Transverse colon (tissue), 4 donors: ENCODE data around the gene AOAH. TPM values are rescaled to one million over a fixed set of nuclear protein-coding genes. Genes with fewer than 3 reads are reported as not detected.

Experiments used
- DNase-seq: peaks from one replicate; pipeline ENCODE4 v3.0.0-alpha.2; 2019
- H3K27ac ChIP-seq, 4 donors: fragments of 200-600 bp; sonication (generic); 2 replicates each; pipeline ENCODE4 v1.5.1; 2016 to 2018; ENCODE audit warnings: inconsistent platforms in 4 of 4
- H3K27me3 ChIP-seq: fragments of 200-600 bp; sonication (generic); 2 replicates; pipeline ENCODE4 v1.5.1; 2017; ENCODE audit warnings: inconsistent platforms
- H3K36me3 ChIP-seq, 4 donors: fragments of 200-600 bp; sonication (generic); 2 replicates each; pipeline ENCODE4 v1.5.1; 2017 to 2019; ENCODE audit warnings: inconsistent platforms in 4 of 4
- H3K4me1 ChIP-seq, 4 donors: fragments of 200-600 bp; sonication (generic); 2 replicates each; pipeline ENCODE4 v1.5.1; 2017 to 2020; ENCODE audit warnings: inconsistent platforms in 4 of 4
- H3K4me3 ChIP-seq, 4 donors: fragments of 200-600 bp; sonication (generic); 1 replicate in 1 of 4; 2 replicates in 3 of 4; pipeline versions ENCODE4 v1.5.1 to v1.6.1; 2017 to 2019; ENCODE audit warnings: inconsistent platforms in 4 of 4
- H3K9me3 ChIP-seq, 2 donors: fragments of 200-600 bp; sonication (generic); 2 replicates each; pipeline ENCODE4 v1.5.1; 2017 to 2019; ENCODE audit warnings: inconsistent platforms in 2 of 2
- CTCF ChIP-seq, 5 experiments: fragments of 200-600 bp in 3 of 5; fragments of 450-650 bp in 2 of 5; sonication (generic) in 3 of 5; IDR thresholded peaks; 1 replicate in 2 of 5; 2 replicates in 3 of 5; pipeline ENCODE4 v1.5.1; 2016 to 2017; ENCODE audit warnings: antibody characterized with exemption in 5 of 5, inconsistent platforms in 3 of 5, mild to moderate bottlenecking in 2 of 5, moderate library complexity in 1 of 5
- EP300 ChIP-seq: sonication (generic); formaldehyde crosslinking; IDR thresholded peaks from one replicate; pipeline ENCODE4 v1.6.1; 2017; ENCODE audit warnings: antibody characterized with exemption, low read depth
- POLR2A ChIP-seq: fragments of 450-650 bp; IDR thresholded peaks from one replicate; pipeline ENCODE4 v1.6.1; 2016; ENCODE audit warnings: antibody characterized with exemption, mild to moderate bottlenecking, moderate library complexity
- POLR2AphosphoS5 ChIP-seq, 3 donors: sonication (generic); formaldehyde crosslinking; IDR thresholded peaks; one replicate each; pipeline ENCODE4 v1.6.1; 2016; ENCODE audit warnings: antibody characterized with exemption in 3 of 3
- WGBS, 2 donors: methylation state at CpG; one replicate each; pipeline ENCODE4 v1.1.5; 2018; ENCODE audit warnings: low coverage in 1 of 2; 5-methylcytosine and 5-hydroxymethylcytosine counted together
- in situ Hi-C, 4 donors: fragments of 200-750 bp; cut with MboI; loops; one replicate each; pipeline versions ENCODE4 v1.15.0 to v1.15.1; 2017; ENCODE audit warnings: low sequenced_read_pairs in 3 of 4, low pct_ligation_motif_present in 1 of 4, low pct_unique_long_range_greater_than_20kb in 1 of 4
- intact Hi-C: fragments of 100-400 bp; cut with DNase I; formaldehyde crosslinking; loops from one replicate; pipeline ENCODE4 v1.15.1; 2023; ENCODE audit warnings: low total_unique reads
- total RNA-seq, 4 donors: library from RNA; depleted of rRNA; stranded (reverse); fragments of >200 nt; gene quantifications; one replicate each; pipeline ENCODE4 v1.1.0, GENCODE V29; 2016

The AOAH gene
- total RNA-seq: 100 to 1,000 TPM in 2 of 4 donors, 10 to 100 TPM in 2; 82.8 to 139 (median 102) TPM

- intact Hi-C loops (no loop called here), in situ Hi-C loops (no loop called here)
- DNase-seq: peak; percentile 68
- Histone ChIP-seq H3K4me1 (no peaks in the 10 kb centered on the region), H3K27me3 (no peaks in the 10 kb centered on the region), H3K36me3 (no peaks in the 10 kb centered on the region), H3K4me3 (peak within 1 kb of the TSS in 2 of 4 donors; percentile 4 to 26), H3K27ac (peak within 1 kb of the TSS; percentile 22 to 59 (median 42)), H3K9me3 (no peaks in the 10 kb centered on the region)
- 68 to 75% methylated on average over 9 to 14 of the region's 14 CpGs for WGBS, 2 donors
- peak; percentile 12 to 80 (median 62) for TF ChIP-seq POLR2AphosphoS5 (IDR thresholded peaks at IDR 0.05)
- peak; percentile 62 for TF ChIP-seq POLR2A
- no peak for TF ChIP-seq EP300
- no peak for TF ChIP-seq CTCF (IDR thresholded peaks at IDR 0.05)
Observed at GRCh38 chr7:36723951-36724664, at the start of gene AOAH. AOAH (minus strand) TSS chr7:36724494; CDS start chr7:36724148, 346 bp downstream.

- Histone ChIP-seq H3K27ac (no peak overlapping the region), H3K4me1 (peaks cover 0 to 4% (median 0%) of the 10 kb centered on the region in 4 donors), H3K27me3 (no peaks in the 10 kb centered on the region), H3K4me3 (no peak overlapping the region), H3K9me3 (no peaks in the 10 kb centered on the region), H3K36me3 (no peaks in the 10 kb centered on the region)
- WGBS, 2 donors: 90% methylated on average over 1 of the region's 1 CpG; no CpG with 5 or more reads in 1 of the 2 donors
- intact Hi-C loops: no loop called here
- no peak for TF ChIP-seq EP300
- TF ChIP-seq POLR2AphosphoS5 (IDR thresholded peaks at IDR 0.05): no peak
- TF ChIP-seq CTCF (IDR thresholded peaks at IDR 0.05): no peak
- no peak for TF ChIP-seq POLR2A
- in situ Hi-C loops: no loop called here
- no peak for DNase-seq
Observed at GRCh38 chr7:36766451-36766850, 42.2 kb upstream of the AOAH start.

GRCh38 chr7:36765605-36766004 is 41.3 kb upstream of the AOAH start:
- no peak overlapping the region for H3K4me3 ChIP-seq
- no peak for DNase-seq
- no peaks in the 10 kb centered on the region for H3K36me3 ChIP-seq
- no peak overlapping the region for H3K27ac ChIP-seq
- no peaks in the 10 kb centered on the region for H3K27me3 ChIP-seq
- in situ Hi-C loops (no loop called here), intact Hi-C loops (no loop called here)
- no peaks in the 10 kb centered on the region for H3K9me3 ChIP-seq
- TF ChIP-seq POLR2A (no peak), EP300 (no peak), CTCF (IDR thresholded peaks at IDR 0.05) (no peak), POLR2AphosphoS5 (IDR thresholded peaks at IDR 0.05) (no peak)
- peaks cover 0 to 5% (median 0%) of the 10 kb centered on the region in 4 donors for H3K4me1 ChIP-seq
- 81% methylated on average over 4 of the region's 4 CpGs; no CpG with 5 or more reads in 1 of the 2 donors for WGBS, 2 donors

GRCh38 chr7:36764929-36765328 is 40.6 kb upstream of the AOAH start:
- TF ChIP-seq EP300: no peak
- TF ChIP-seq POLR2AphosphoS5 (IDR thresholded peaks at IDR 0.05): no peak
- no peak for TF ChIP-seq POLR2A
- TF ChIP-seq CTCF (IDR thresholded peaks at IDR 0.05): no peak

More at GRCh38 chr7:36764929-36765328, 40.6 kb upstream of the AOAH start:
- 86 to 88% methylated on average over 4 to 5 of the region's 5 CpGs for WGBS, 2 donors
- Histone ChIP-seq H3K27me3 (no peaks in the 10 kb centered on the region), H3K4me1 (peaks cover 0 to 5% (median 0%) of the 10 kb centered on the region in 4 donors), H3K27ac (no peak overlapping the region), H3K9me3 (no peaks in the 10 kb centered on the region), H3K36me3 (no peaks in the 10 kb centered on the region), H3K4me3 (no peak overlapping the region)
- no peak for DNase-seq
- in situ Hi-C loops: no loop called here
- intact Hi-C loops: no loop called here
